MCF 10A (cell line): ENCODE results near the gene LRP1B. TPM values are rescaled to one million over a fixed set of nuclear protein-coding genes. Genes with fewer than 3 reads are reported as not detected.

Experiments
- BruUV-seq: library from RNA; stranded (reverse); fragments of 400-500 nt; replicated peaks from 2 replicates; lab custom pipeline; 2021; lab: Mats Ljungman, UMichigan
- CTCF ChIA-PET: fragments of 300-600 bp; sonication (Branson Sonifier 250); formaldehyde crosslinking; extraction: SDS; loops from one replicate; lab custom pipeline; 2021; ENCODE audit warnings: antibody characterized with exemption, inconsistent platforms; lab: Yijun Ruan, JAX
- POLR2A ChIA-PET: fragments of 300-600, 350-650 bp; sonication (Branson Sonifier 250); formaldehyde crosslinking; extraction: SDS; loops from one replicate; lab custom pipeline; 2020; ENCODE audit warnings: antibody characterized with exemption, inconsistent platforms; lab: Yijun Ruan, JAX
- DNase-seq: peaks from one replicate; pipeline ENCODE4 v3.0.0-alpha.2; 2018; ENCODE audit not compliant: unreplicated experiment
- H3K27ac Mint-ChIP-seq: one replicate; pipeline ENCODE4 v1.8.0; 2022; ENCODE audit warnings: mild to moderate bottlenecking, low read depth, mixed read lengths; ENCODE audit not compliant: unreplicated experiment
- H3K27me3 Mint-ChIP-seq: one replicate; pipeline ENCODE4 v1.8.0; 2022; ENCODE audit warnings: mixed read lengths; ENCODE audit not compliant: insufficient read depth, unreplicated experiment
- H3K36me3 Mint-ChIP-seq: one replicate; pipeline ENCODE4 v1.8.0; 2022; ENCODE audit warnings: mild to moderate bottlenecking, moderate library complexity, mixed read lengths; ENCODE audit not compliant: insufficient read depth, unreplicated experiment
- H3K4me1 Mint-ChIP-seq: one replicate; pipeline ENCODE4 v1.8.0; 2022; ENCODE audit warnings: mixed read lengths; ENCODE audit not compliant: insufficient read depth, unreplicated experiment
- H3K4me3 Mint-ChIP-seq: one replicate; pipeline ENCODE4 v1.8.0; 2022; ENCODE audit warnings: mild to moderate bottlenecking, moderate library complexity, mixed read lengths; ENCODE audit not compliant: unreplicated experiment
- H3K9me3 Mint-ChIP-seq: one replicate; pipeline ENCODE4 v1.8.0; 2022; ENCODE audit warnings: mixed read lengths; ENCODE audit not compliant: unreplicated experiment
- CTCF ChIP-seq: fragments of 200-600 bp; IDR thresholded peaks from one replicate; pipeline ENCODE4 v1.8.0; 2022; ENCODE audit warnings: antibody characterized with exemption, mild to moderate bottlenecking; ENCODE audit not compliant: unreplicated experiment
- intact Hi-C: fragments of 100-400 bp; cut with micrococcal nuclease; formaldehyde crosslinking; loops from 2 replicates; pipeline ENCODE4 v1.14.1; 2022
- total RNA-seq: library from RNA; stranded (reverse); gene quantifications from 2 replicates; pipeline ENCODE4 v1.2.3, GENCODE V29; 2022

Gene LRP1B
- total RNA-seq, 1 experiment from 2014 or later, result not detected

- intact Hi-C loops, result no loop called here
- Mint-ChIP-seq H3K36me3 (no peaks in the 10 kb centered on the region), H3K9me3 (no peaks in the 10 kb centered on the region), H3K4me3 (no peak overlapping the region), H3K27me3 (no peaks in the 10 kb centered on the region), H3K27ac (no peak overlapping the region), H3K4me1 (no peaks in the 10 kb centered on the region)
- CTCF ChIA-PET, result interaction anchor here (0.7 kb wide), 1 partner anchor 1590 kb away, joined by 3 read pairs; no protein-coding TSS in a partner anchor
- no peak for TF ChIP-seq CTCF
- POLR2A ChIA-PET, result no interaction called here
- no peak for DNase-seq
- no TSS peak for BruUV-seq
These were observed 737.6 kb downstream of the LRP1B start for GRCh38 chr2:141393214-141393545.

- ChIA-PET POLR2A (no interaction called here), CTCF (interaction anchor here (0.7 kb wide), 1 partner anchor 1590 kb away, joined by 3 read pairs; no protein-coding TSS in a partner anchor)
- TF ChIP-seq CTCF, result no peak
- Mint-ChIP-seq H3K4me3 (no peak overlapping the region), H3K27ac (no peak overlapping the region), H3K36me3 (no peaks in the 10 kb centered on the region), H3K9me3 (no peaks in the 10 kb centered on the region), H3K27me3 (no peaks in the 10 kb centered on the region), H3K4me1 (no peaks in the 10 kb centered on the region)
- no peak for DNase-seq
- intact Hi-C loops, result no loop called here
- no TSS peak for BruUV-seq
These were observed 738.2 kb downstream of the LRP1B start for GRCh38 chr2:141392517-141393213.

GRCh38 chr2:141386168-141386567 lies 744.6 kb downstream of the LRP1B start:
- CTCF ChIA-PET, result no interaction called here
- H3K27me3 Mint-ChIP-seq, result peaks cover 30% of the 10 kb centered on the region

GRCh38 chr2:141384676-141385075 lies 746.1 kb downstream of the LRP1B start:
- peak; percentile 5 for DNase-seq
- Mint-ChIP-seq H3K4me3 (no peak overlapping the region), H3K9me3 (no peaks in the 10 kb centered on the region), H3K27ac (no peak overlapping the region), H3K27me3 (peaks cover 30% of the 10 kb centered on the region), H3K36me3 (no peaks in the 10 kb centered on the region), H3K4me1 (peaks cover 5% of the 10 kb centered on the region)
- intact Hi-C loops, result no loop called here
- POLR2A ChIA-PET, result no interaction called here
- no peak for TF ChIP-seq CTCF
- BruUV-seq, result no TSS peak
- CTCF ChIA-PET, result interaction anchor here (0.6 kb wide), 1 partner anchor 760 kb away, joined by 3 read pairs; no protein-coding TSS in a partner anchor

More at GRCh38 chr2:141386168-141386567, 744.6 kb downstream of the LRP1B start:
- H3K36me3 Mint-ChIP-seq, result no peaks in the 10 kb centered on the region
- H3K4me1 Mint-ChIP-seq, result peaks cover 5% of the 10 kb centered on the region
- no peak for TF ChIP-seq CTCF
- H3K9me3 Mint-ChIP-seq, result no peaks in the 10 kb centered on the region
- POLR2A ChIA-PET, result no interaction called here
- DNase-seq, result no peak
- no peak overlapping the region for H3K4me3 Mint-ChIP-seq
- no TSS peak for BruUV-seq
- intact Hi-C loops, result no loop called here
- no peak overlapping the region for H3K27ac Mint-ChIP-seq
